ENCODE results near the gene PDE3A. TPM values are rescaled to one million over a fixed set of nuclear protein-coding genes. Genes with fewer than 3 reads are reported as not detected.

PDE3A gene
- total and polyA plus RNA-seq, 2 of the 4 experiments (the other 2 are of a cell fraction) = 0.09 to 0.18 TPM

DNA sequence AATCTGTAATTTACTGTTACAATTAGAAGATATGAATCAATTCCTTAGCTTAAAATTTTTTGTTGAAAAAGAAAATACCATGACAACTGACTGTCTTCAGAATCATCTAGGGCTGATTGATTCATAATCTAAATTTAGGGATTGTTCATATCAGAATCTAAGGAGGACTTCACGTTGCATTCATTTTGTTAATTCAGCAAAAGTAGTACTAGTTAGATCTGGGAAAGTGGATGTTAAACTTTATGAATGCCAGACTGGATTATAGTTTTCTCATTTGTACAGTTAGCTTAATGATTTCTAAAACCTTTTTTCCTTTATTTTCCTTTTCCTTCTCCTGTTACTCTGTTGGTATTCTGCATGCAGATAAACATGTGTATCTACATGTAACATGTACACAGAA is 135.5 kb downstream of the PDE3A start:
- whole genome bisulfite sequencing, 2 experiments (ENCODE audit: extremely low coverage in 2 of 2, insufficient read length in 1 of 2) = no CpG with 5 or more reads among the region's 1 CpG
- no peak for ATAC-seq (ENCODE audit: low read depth)
- Histone ChIP-seq H3K18ac (ENCODE audit: low read depth, low read length) (no peak overlapping the region), H3K9me1 (ENCODE audit: insufficient read depth, low read length) (no peaks in the 10 kb centered on the region), H2AK5ac (ENCODE audit: low read depth, low read length) (no peak overlapping the region), H3K56ac (ENCODE audit: extremely low read depth, insufficient read depth, low read length) (no peak overlapping the region), H3K9ac (ENCODE audit: low read depth, low read length) (no peak overlapping the region), H2BK15ac (ENCODE audit: low read depth, low read length) (no peak overlapping the region), H2AFZ (replicated peaks; ENCODE audit: low read length, poor library complexity) (no peak overlapping the region), H3K27ac (ENCODE audit: insufficient read depth, low read length) (no peak overlapping the region), H3K14ac (replicated peaks; ENCODE audit: low read depth, low read length) (no peak overlapping the region), H4K5ac (ENCODE audit: low read depth, low read length) (no peak overlapping the region), H3K4me3 (ENCODE audit: insufficient read depth, low read depth, low read length) (no peak overlapping the region), H4K8ac (ENCODE audit: low read depth in 2 of 2, low read length in 2 of 2) (no peak overlapping the region), H2BK120ac (ENCODE audit: low read depth, low read length) (no peak overlapping the region), H2BK20ac (ENCODE audit: low read depth, low read length) (no peak overlapping the region), H3K23ac (ENCODE audit: low read depth, low read length) (no peak overlapping the region), H3K4ac (ENCODE audit: low read depth, low read length) (no peak overlapping the region), H3K36me3 (ENCODE audit: control insufficient read depth, insufficient read depth, low read length) (no peaks in the 10 kb centered on the region), H4K91ac (ENCODE audit: insufficient read depth, low read depth, low read length) (no peak overlapping the region), H2AK9ac (replicated peaks; ENCODE audit: low read depth, low read length, poor library complexity) (no peak overlapping the region), H4K20me1 (ENCODE audit: insufficient read depth, low read length) (no peaks in the 10 kb centered on the region), H3K4me2 (ENCODE audit: low read depth, low read length) (no peak overlapping the region), H2BK5ac (ENCODE audit: low read depth, low read length, poor library complexity, severe bottlenecking) (no peak overlapping the region), H3K9me3 (ENCODE audit: control insufficient read depth, insufficient read depth, low read length) (no peaks in the 10 kb centered on the region), H3K79me1 (ENCODE audit: low read depth in 1 of 2, low read length in 2 of 2) (no peaks in the 10 kb centered on the region), H3K27me3 (ENCODE audit: control insufficient read depth, insufficient read depth, low read length) (no peaks in the 10 kb centered on the region), H3K4me1 (ENCODE audit: control insufficient read depth, insufficient read depth, low read length) (peaks cover 6% of the 10 kb centered on the region; the same call in 1 of the 2 replicates)
- TF ChIP-seq CHD1 (IDR thresholded peaks at IDR 0.05; ENCODE audit: low read depth, low read length) (no peak), ELK1 (IDR thresholded peaks at IDR 0.05; ENCODE audit: borderline replicate concordance, low read depth, low read length) (no peak), RCOR1 (IDR thresholded peaks at IDR 0.05; ENCODE audit: insufficient replicate concordance, low read length) (no peak), RAD21 (IDR thresholded peaks at IDR 0.05; ENCODE audit: low read length) (no peak), POLR2A (IDR thresholded peaks at IDR 0.05; ENCODE audit: low read depth, low read length) (no peak), FOS (IDR thresholded peaks at IDR 0.05; ENCODE audit: low read depth, low read length) (no peak), NFE2L2 (IDR thresholded peaks at IDR 0.05; ENCODE audit: low read depth, low read length) (no peak), MAZ (IDR thresholded peaks at IDR 0.05; ENCODE audit: borderline replicate concordance, low read depth, low read length) (no peak), RFX5 (IDR thresholded peaks at IDR 0.05; ENCODE audit: low read depth, low read length) (no peak), MXI1 (IDR thresholded peaks at IDR 0.05; ENCODE audit: borderline replicate concordance, low read depth, low read length) (no peak), CEBPB (IDR thresholded peaks at IDR 0.05; ENCODE audit: low read depth, low read length) (no peak)
- TF ChIP-seq, protein P1, sequence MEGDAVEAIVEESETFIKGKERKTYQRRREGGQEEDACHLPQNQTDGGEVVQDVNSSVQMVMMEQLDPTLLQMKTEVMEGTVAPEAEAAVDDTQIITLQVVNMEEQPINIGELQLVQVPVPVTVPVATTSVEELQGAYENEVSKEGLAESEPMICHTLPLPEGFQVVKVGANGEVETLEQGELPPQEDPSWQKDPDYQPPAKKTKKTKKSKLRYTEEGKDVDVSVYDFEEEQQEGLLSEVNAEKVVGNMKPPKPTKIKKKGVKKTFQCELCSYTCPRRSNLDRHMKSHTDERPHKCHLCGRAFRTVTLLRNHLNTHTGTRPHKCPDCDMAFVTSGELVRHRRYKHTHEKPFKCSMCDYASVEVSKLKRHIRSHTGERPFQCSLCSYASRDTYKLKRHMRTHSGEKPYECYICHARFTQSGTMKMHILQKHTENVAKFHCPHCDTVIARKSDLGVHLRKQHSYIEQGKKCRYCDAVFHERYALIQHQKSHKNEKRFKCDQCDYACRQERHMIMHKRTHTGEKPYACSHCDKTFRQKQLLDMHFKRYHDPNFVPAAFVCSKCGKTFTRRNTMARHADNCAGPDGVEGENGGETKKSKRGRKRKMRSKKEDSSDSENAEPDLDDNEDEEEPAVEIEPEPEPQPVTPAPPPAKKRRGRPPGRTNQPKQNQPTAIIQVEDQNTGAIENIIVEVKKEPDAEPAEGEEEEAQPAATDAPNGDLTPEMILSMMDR (conservative IDR thresholded peaks at IDR 0.05; ENCODE audit: low read depth, low read length) = no peak
- dilution Hi-C loops (cut with HindIII; ENCODE audit: low sequenced_read_pairs, unreplicated experiment) (no loop called here), intact Hi-C loops (cut with micrococcal nuclease) (no loop called here), in situ Hi-C loops (cut with MboI; ENCODE audit: low sequenced_read_pairs) (no loop called here)
- ChIA-PET CTCF (no interaction called here), POLR2A (ENCODE audit: unreplicated experiment) (no interaction called here)
- DNase-seq = no peak
- no TSS peak for BruUV-seq (replicated peaks)

Data from IMR-90 (cell line).